ENCODE measurements around the gene FNBP1L. TPM values are rescaled to one million over a fixed set of nuclear protein-coding genes. Genes with fewer than 3 reads are reported as not detected.
"Not testable (repeated sequence)": the region's sequence is repeated elsewhere in the genome, so short reads cannot be mapped to it uniquely, and the experiment has no call there.

Gene FNBP1L
- polyA plus RNA-seq, 1 donor (not counting 4 experiments of a cell fraction or from before 2014, with no cell fraction given), result 22.9 TPM

DNA sequence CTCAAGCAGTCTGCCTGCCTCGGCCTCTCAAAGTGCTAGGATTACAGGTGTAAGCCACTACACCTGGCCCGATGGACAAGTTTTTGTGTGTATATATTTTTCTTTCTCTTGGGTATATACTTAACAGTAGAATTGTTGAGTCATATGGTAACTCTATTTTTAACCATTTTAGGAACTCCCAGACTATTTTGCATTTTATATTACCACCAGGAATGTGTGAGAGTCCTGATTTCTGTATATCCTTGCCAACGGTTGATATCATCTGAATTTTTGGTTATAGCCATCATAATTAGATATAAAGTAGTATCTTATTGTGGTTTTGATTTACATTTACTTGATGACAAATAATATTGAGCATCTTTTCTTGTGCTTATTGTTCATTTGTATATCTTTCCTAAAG lies 20.7 kb downstream of the FNBP1L start:
- no peaks in the 10 kb centered on the region for H3K9me1 ChIP-seq (ENCODE audit: control insufficient read depth, extremely low read depth, insufficient read depth, low read length)
- no peaks in the 10 kb centered on the region for H3K36me3 ChIP-seq (ENCODE audit: control insufficient read depth in 2 of 2, extremely low read depth in 1 of 2, insufficient read depth in 2 of 2, low read length in 2 of 2)
- H3K9me3 ChIP-seq (ENCODE audit: control insufficient read depth, low read depth, low read length), result no peaks in the 10 kb centered on the region
- dilution Hi-C loops (cut with MboI; ENCODE audit: extremely low pct_ligation_motif_present, low sequenced_read_pairs), result no loop called here
- no peaks in the 10 kb centered on the region for H3K27me3 ChIP-seq (ENCODE audit: control insufficient read depth, extremely low read depth, insufficient read depth, low read length)
- H3K4me3 ChIP-seq (ENCODE audit: control insufficient read depth in 2 of 3, extremely low read depth in 1 of 3, insufficient read depth in 2 of 3, low read depth in 1 of 3, low read length in 3 of 3), result no peak overlapping the region
- peaks cover 30% of the 10 kb centered on the region for H3K79me2 ChIP-seq (ENCODE audit: control insufficient read depth, insufficient read depth, low read length)
- H2AFZ ChIP-seq (ENCODE audit: control insufficient read depth, low read length), result no peak overlapping the region
- H4K20me1 ChIP-seq (ENCODE audit: control insufficient read depth, extremely low read depth, insufficient read depth, low read length), result no peaks in the 10 kb centered on the region
- no peak for TF ChIP-seq EZH2 (IDR thresholded peaks at IDR 0.05; ENCODE audit: low read length)
- TF ChIP-seq, protein P1, sequence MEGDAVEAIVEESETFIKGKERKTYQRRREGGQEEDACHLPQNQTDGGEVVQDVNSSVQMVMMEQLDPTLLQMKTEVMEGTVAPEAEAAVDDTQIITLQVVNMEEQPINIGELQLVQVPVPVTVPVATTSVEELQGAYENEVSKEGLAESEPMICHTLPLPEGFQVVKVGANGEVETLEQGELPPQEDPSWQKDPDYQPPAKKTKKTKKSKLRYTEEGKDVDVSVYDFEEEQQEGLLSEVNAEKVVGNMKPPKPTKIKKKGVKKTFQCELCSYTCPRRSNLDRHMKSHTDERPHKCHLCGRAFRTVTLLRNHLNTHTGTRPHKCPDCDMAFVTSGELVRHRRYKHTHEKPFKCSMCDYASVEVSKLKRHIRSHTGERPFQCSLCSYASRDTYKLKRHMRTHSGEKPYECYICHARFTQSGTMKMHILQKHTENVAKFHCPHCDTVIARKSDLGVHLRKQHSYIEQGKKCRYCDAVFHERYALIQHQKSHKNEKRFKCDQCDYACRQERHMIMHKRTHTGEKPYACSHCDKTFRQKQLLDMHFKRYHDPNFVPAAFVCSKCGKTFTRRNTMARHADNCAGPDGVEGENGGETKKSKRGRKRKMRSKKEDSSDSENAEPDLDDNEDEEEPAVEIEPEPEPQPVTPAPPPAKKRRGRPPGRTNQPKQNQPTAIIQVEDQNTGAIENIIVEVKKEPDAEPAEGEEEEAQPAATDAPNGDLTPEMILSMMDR (optimal IDR thresholded peaks at IDR 0.05 in 1 of 3, IDR thresholded peaks at IDR 0.05 in 1 of 3, conservative IDR thresholded peaks at IDR 0.05 in 1 of 3; ENCODE audit: extremely low read depth in 1 of 3, insufficient read depth in 2 of 3, low read length in 3 of 3), result no peak
- no peak overlapping the region for H3K4me2 ChIP-seq (ENCODE audit: control insufficient read depth, extremely low read depth, insufficient read depth, low read depth, low read length)
- no peak for DNase-seq (ENCODE audit: low read depth, low spot score)
- H3K27ac ChIP-seq (ENCODE audit: control insufficient read depth, insufficient read depth, low read length), result no peak overlapping the region
- FAIRE-seq, result no peak
- H3K4me1 ChIP-seq (ENCODE audit: control insufficient read depth, extremely low read depth, insufficient read depth, low read length), result no peaks in the 10 kb centered on the region
- H3K9ac ChIP-seq (ENCODE audit: control insufficient read depth, extremely low read depth, insufficient read depth, low read length), result no peak overlapping the region

DNA sequence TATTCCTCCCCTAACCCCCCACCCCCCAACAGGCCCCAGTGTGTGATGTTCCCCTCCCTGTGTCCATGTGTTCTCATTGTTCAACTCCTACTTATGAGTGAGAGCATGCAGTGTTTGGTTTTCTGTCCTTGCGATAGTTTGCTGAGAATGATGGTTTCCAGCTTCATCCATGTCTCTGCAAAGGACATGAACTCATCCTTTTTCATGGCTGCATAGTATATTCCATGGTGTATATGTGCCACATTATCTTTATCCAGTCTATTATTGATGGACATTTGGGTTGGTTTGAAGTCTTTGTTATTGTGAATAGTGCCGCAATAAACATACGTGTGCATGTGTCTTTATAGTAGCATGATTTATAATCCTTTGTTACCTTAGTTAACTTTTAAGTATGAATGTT lies 21.3 kb downstream of the FNBP1L start:
- H3K4me1 ChIP-seq (ENCODE audit: control insufficient read depth, extremely low read depth, insufficient read depth, low read length); H3K9me1 ChIP-seq (ENCODE audit: control insufficient read depth, extremely low read depth, insufficient read depth, low read length); H3K27ac ChIP-seq (ENCODE audit: control insufficient read depth, insufficient read depth, low read length); H3K4me2 ChIP-seq (ENCODE audit: control insufficient read depth, extremely low read depth, insufficient read depth, low read depth, low read length); H3K4me3 ChIP-seq (ENCODE audit: control insufficient read depth in 2 of 3, extremely low read depth in 1 of 3, insufficient read depth in 2 of 3, low read depth in 1 of 3, low read length in 3 of 3); dilution Hi-C loops (cut with MboI; ENCODE audit: extremely low pct_ligation_motif_present, low sequenced_read_pairs); DNase-seq (ENCODE audit: low read depth, low spot score); H2AFZ ChIP-seq (ENCODE audit: control insufficient read depth, low read length); FAIRE-seq; H3K9ac ChIP-seq (ENCODE audit: control insufficient read depth, extremely low read depth, insufficient read depth, low read length); H3K36me3 ChIP-seq (ENCODE audit: control insufficient read depth in 2 of 2, extremely low read depth in 1 of 2, insufficient read depth in 2 of 2, low read length in 2 of 2); H3K27me3 ChIP-seq (ENCODE audit: control insufficient read depth, extremely low read depth, insufficient read depth, low read length); H3K9me3 ChIP-seq (ENCODE audit: control insufficient read depth, low read depth, low read length); H4K20me1 ChIP-seq (ENCODE audit: control insufficient read depth, extremely low read depth, insufficient read depth, low read length): not testable (repeated sequence)
- peaks cover 30% of the 10 kb centered on the region for H3K79me2 ChIP-seq (ENCODE audit: control insufficient read depth, insufficient read depth, low read length)

DNA sequence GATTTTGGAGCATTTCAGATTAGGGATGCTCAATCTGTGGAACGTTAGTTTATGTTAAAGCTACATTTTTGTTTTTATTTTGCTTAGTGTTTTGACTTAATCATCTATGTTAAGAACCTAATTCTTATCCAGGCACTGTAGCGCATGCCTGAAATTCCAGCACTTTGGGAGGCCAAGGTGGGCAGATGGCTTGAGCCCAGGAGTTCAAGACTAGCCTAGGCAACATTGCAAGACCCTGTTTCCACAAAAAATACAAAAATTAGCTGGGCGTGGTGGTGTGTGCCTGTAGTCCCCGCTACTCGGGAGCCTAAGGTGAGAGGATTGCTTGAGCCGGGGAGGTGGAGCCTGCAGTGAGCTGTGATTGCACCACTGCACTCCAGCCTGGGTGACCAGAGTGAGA lies 23.4 kb downstream of the FNBP1L start:
- Histone ChIP-seq H3K27ac (ENCODE audit: control insufficient read depth, insufficient read depth, low read length) (no peak overlapping the region), H3K4me1 (ENCODE audit: control insufficient read depth, extremely low read depth, insufficient read depth, low read length) (no peaks in the 10 kb centered on the region), H3K4me3 (ENCODE audit: control insufficient read depth in 2 of 3, extremely low read depth in 1 of 3, insufficient read depth in 2 of 3, low read depth in 1 of 3, low read length in 3 of 3) (no peak overlapping the region), H3K9me1 (ENCODE audit: control insufficient read depth, extremely low read depth, insufficient read depth, low read length) (no peaks in the 10 kb centered on the region), H4K20me1 (ENCODE audit: control insufficient read depth, extremely low read depth, insufficient read depth, low read length) (no peaks in the 10 kb centered on the region), H3K9me3 (ENCODE audit: control insufficient read depth, low read depth, low read length) (no peaks in the 10 kb centered on the region), H3K36me3 (ENCODE audit: control insufficient read depth in 2 of 2, extremely low read depth in 1 of 2, insufficient read depth in 2 of 2, low read length in 2 of 2) (no peaks in the 10 kb centered on the region), H3K4me2 (ENCODE audit: control insufficient read depth, extremely low read depth, insufficient read depth, low read depth, low read length) (no peak overlapping the region), H3K9ac (ENCODE audit: control insufficient read depth, extremely low read depth, insufficient read depth, low read length) (no peak overlapping the region), H2AFZ (ENCODE audit: control insufficient read depth, low read length) (no peak overlapping the region), H3K79me2 (ENCODE audit: control insufficient read depth, insufficient read depth, low read length) (peaks cover 31% of the 10 kb centered on the region), H3K27me3 (ENCODE audit: control insufficient read depth, extremely low read depth, insufficient read depth, low read length) (no peaks in the 10 kb centered on the region)
- dilution Hi-C loops (cut with MboI; ENCODE audit: extremely low pct_ligation_motif_present, low sequenced_read_pairs), result no loop called here
- FAIRE-seq, result no peak
- TF ChIP-seq, protein P1 (optimal IDR thresholded peaks at IDR 0.05 in 1 of 3, IDR thresholded peaks at IDR 0.05 in 1 of 3, conservative IDR thresholded peaks at IDR 0.05 in 1 of 3; ENCODE audit: extremely low read depth in 1 of 3, insufficient read depth in 2 of 3, low read length in 3 of 3), result no peak
- TF ChIP-seq EZH2 (IDR thresholded peaks at IDR 0.05; ENCODE audit: low read length), result no peak
- DNase-seq (ENCODE audit: low read depth, low spot score), result no peak
